ENCODE measurements around the gene GPR39.

The GPR39 gene

DNA sequence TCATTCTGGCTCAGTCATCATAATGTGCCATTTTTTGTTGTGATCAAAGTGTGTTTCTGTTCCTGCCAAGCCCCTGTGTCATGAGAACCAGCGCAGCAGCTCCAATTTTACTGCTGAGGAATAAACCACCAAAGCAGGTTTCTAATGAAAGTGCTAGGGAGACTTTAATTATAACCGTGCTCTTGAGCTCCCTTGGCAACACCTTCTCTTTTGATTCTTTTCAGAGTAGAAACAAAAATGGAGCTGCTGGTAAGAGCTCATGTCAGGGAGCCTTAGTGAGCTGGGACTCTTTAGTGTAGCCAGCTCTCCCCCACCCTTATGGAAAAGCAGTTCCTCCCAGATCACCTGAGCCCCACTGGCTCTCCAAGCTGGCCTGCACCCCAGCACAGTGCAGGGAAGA lies 179.1 kb downstream of the GPR39 start:
- in situ Hi-C loops (cut with MboI; ENCODE audit: low sequenced_read_pairs) = no loop called here

DNA sequence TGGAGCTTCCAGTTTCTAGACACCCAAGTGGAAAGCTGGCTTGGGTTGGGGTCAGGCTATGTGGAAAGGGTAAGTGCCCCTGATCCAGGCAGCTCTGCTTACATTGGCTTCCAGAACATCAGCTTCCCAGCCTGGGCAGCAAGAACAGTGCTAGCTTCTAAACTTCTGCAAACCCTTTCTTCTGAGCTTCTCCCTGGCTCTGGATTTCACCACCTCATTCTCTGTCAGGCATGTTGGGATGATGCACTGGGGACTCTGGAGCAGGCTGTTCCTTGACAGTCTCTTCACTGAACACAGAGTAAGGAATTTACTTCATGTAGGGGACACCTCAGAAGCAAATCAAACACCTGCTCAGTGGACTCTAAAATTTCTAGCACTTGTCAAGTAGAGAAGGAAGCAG lies 180.6 kb downstream of the GPR39 start:
- in situ Hi-C loops (cut with MboI; ENCODE audit: low sequenced_read_pairs) = no loop called here

GRCh38 chr2:132597831-132598230 lies 181.2 kb downstream of the GPR39 start:
- in situ Hi-C loops (cut with MboI; ENCODE audit: low sequenced_read_pairs) = no loop called here

- in situ Hi-C loops (cut with MboI; ENCODE audit: low sequenced_read_pairs) = no loop called here
These were observed 181.9 kb downstream of the GPR39 start for GRCh38 chr2:132598536-132598935.

GRCh38 chr2:132599556-132599955 lies 183.0 kb downstream of the GPR39 start:
- in situ Hi-C loops (cut with MboI; ENCODE audit: low sequenced_read_pairs) = no loop called here

DNA sequence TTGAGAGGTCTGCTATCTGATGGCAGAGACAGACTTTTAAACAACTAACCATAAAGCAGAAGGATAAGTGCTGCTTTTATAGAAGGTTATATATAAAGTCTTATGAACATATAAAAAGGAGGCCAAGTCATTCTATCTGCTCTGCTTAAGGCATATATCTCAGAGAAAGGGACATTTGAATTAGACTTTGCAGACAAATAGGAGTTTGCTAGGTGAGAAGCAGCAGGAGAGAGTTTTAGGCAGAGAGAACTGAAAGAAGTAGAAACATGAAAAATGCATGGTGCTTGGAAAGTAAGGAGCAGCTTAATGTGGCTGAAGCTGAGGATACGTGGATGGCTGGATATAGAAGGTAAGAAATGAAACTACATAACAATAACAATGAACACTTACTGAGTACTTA lies 188.0 kb downstream of the GPR39 start:
- in situ Hi-C loops (cut with MboI; ENCODE audit: low sequenced_read_pairs) = no loop called here

GRCh38 chr2:132605236-132606180 lies 188.9 kb downstream of the GPR39 start:
- in situ Hi-C loops (cut with MboI; ENCODE audit: low sequenced_read_pairs) = no loop called here

DNA sequence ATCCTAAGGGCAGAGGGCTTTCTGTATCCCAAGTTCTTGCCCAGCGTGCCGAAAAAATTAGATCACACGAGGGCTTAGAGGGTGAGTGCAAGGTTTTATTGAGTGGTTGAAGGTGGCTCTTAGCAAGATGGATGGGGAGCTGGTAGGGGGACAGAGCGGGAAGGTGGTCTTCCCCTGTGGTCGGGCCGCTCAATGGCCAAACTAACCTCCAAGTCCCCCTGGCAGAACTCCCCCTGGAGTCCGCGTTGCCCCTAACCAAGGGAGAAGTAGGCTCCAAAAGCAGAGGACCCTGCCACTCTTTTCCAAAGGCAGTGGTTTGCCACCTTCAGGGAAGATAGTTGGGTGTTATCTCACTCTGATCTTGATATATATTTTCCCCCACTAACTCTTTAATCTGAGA lies 190.0 kb downstream of the GPR39 start:
- in situ Hi-C loops (cut with MboI; ENCODE audit: low sequenced_read_pairs) = no loop called here

GRCh38 chr2:132607426-132608090 lies 191.0 kb downstream of the GPR39 start:
- in situ Hi-C loops (cut with MboI; ENCODE audit: low sequenced_read_pairs) = no loop called here

GRCh38 chr2:132608311-132608710 lies 191.7 kb downstream of the GPR39 start:
- in situ Hi-C loops (cut with MboI; ENCODE audit: low sequenced_read_pairs) = no loop called here

DNA sequence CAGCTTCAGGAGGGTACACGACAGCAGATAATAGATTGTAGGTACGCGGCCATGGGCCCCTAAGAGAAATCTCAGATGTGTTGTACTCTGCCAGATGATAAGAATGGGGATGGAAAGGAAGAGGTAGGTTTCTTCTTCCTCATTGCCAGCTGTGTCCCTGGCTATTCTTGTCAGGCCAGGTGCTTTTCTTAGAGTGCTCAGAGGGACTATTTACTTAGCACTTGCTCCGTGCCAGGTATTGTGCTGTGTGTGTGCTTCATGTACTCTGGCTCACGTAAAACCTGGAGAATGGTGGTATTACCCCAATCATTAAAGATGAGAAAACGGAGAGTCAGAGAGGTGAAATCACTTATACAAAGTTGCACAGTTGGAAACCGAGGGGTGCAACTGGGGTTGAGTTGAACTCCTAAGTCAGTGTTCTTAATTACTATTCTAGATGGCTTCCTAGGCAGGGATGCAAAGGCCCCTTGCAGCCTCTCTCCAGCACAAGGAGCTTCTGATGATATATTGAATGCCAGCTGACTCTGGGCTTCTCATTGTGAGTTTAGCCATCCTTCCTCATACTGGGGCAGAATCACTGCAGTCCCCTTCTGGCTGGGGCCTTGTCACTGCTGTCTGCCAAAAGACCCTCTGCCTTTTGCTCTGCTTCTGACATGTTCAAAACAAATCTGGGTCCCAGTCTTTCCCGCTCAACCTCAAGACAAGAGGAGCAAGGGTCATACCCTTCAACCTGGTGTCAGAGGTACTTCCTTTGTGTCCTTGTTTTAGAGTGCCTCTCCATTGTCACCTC lies 192.7 kb downstream of the GPR39 start:
- in situ Hi-C loops (cut with MboI; ENCODE audit: low sequenced_read_pairs) = no loop called here

DNA sequence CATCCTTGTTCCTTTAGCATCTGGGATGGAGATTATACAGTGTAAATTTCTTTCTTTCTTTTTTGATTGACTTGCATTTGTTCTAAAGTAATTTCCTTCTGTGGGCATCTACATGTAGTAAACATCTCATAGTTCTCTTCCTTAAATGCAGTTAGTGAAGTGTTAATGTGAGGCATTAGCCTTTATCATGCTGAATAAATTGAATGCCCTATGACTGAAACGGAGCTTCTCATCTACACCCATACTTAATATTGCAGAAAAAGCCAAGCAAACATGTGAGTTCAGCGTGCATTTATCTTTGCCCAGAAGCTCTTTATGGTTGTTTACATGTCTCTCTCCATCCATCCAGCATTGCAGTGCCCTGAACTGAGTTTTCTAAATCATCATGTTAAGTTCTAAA lies 195.1 kb downstream of the GPR39 start:
- in situ Hi-C loops (cut with MboI; ENCODE audit: low sequenced_read_pairs) = no loop called here

- in situ Hi-C loops (cut with MboI; ENCODE audit: low sequenced_read_pairs) = no loop called here
These were observed 198.9 kb downstream of the GPR39 start for GRCh38 chr2:132615329-132616085.

DNA sequence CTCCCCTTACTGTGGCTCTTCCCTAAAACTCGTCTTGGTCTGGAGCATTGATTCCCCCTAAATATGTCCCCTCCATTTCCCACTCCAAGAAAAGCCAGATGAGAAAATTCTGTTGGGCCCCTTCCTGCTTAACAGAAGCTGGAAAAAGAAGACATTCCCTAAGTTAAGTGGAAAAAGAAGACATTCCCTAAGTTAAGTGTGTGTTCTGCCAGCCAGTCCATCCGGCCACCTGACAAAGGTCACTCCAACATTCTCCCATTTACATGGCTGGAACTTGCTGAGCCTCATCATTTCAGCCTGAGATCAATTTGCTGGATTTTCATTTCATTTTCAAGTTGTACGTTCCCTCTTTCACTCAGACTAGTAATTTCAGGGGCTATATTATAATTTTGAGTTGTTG lies 201.4 kb downstream of the GPR39 start:
- in situ Hi-C loops (cut with MboI; ENCODE audit: low sequenced_read_pairs) = no loop called here

- in situ Hi-C loops (cut with MboI; ENCODE audit: low sequenced_read_pairs) = no loop called here
These were observed 202.1 kb downstream of the GPR39 start for GRCh38 chr2:132618734-132619133.

- in situ Hi-C loops (cut with MboI; ENCODE audit: low sequenced_read_pairs) = no loop called here
These were observed 203.5 kb downstream of the GPR39 start for GRCh38 chr2:132620115-132620514.

GRCh38 chr2:132621131-132621875 lies 204.7 kb downstream of the GPR39 start:
- in situ Hi-C loops (cut with MboI; ENCODE audit: low sequenced_read_pairs) = no loop called here

DNA sequence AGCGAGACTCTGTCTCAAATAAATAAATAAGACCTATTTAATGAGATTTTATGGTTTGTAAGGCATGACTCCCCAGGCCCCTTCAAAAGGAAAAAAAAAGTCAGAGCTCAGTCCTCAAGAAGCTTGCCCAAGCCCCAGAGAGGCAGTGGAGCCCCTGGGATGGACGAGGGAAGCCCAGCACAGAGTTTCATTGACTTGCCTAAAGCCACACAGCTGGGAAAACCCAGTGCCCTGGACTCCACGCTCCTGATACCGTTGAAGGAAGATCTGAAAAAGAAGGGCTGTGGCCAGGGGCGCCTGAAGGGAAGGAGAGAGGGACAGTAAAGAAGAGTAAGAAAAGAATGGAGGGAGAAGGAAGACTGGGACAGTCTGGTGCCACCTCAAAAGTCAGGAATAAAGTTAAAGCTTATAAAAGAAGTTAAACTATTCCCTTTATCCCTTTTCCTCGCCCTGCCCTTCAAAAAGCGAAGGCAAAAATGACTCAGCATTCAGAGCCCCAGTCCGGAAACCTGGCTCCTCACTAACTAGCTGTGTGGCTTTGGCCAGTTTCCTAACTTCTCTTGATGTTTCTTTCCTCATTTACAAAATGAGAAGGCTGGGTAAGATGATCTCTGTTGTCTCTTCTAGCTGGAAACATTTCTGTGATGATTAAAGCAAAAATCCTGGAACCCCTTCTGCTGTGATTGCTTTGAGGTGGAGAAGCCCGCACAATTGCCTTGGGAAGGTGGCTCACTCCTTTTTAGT lies 206.7 kb downstream of the GPR39 start:
- in situ Hi-C loops (cut with MboI; ENCODE audit: low sequenced_read_pairs) = no loop called here

DNA sequence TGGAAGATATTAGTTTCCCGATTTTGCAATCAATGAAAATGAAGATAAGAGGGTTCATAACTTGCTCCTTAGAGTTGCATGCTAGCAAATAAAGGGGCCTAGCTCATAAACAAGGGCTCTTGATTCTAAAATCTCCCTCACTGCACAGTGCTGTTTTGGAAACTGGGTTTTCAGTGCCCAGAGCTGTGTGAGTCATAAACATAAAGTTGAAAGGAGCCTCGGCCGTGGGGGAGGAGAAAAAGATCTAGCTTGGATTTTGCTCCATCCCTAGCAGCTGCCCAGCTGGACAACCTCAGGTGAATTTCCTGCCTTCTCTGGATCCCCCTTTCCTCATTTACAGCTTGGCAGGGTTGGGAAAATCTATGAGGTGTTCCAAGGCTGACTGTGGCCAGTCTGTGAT lies 210.9 kb downstream of the GPR39 start:
- in situ Hi-C loops (cut with MboI; ENCODE audit: low sequenced_read_pairs) = no loop called here

All from HL-60/S4 treated with phorbol 12-myristate 13-acetate at 8.2 ng/mL for 4 days and 3 days (cell line).